Lung (tissue), 12 donors: ENCODE measurements around the gene PFDN4. TPM values are rescaled to one million over a fixed set of nuclear protein-coding genes. Genes with fewer than 3 reads are reported as not detected.

Experiments
- ATAC-seq: fragments of 200-7000 bp; cut with Tn5 transposase; one replicate; pipeline ENCODE4 v1.9.1; 2020; ENCODE audit warnings: moderate number of reproducible peaks; ENCODE audit not compliant: insufficient read depth, low FRiP score
- DNase-seq, 3 donors: peaks; one replicate each; pipeline ENCODE4 v3.0.0-alpha.2; 2013 to 2017
- H3K27ac ChIP-seq, 2 donors: one replicate each; pipeline ENCODE4 v1.5.1; 2013; ENCODE audit warnings: mild to moderate bottlenecking in 2 of 2, moderate library complexity in 2 of 2, control low read depth in 1 of 2, inconsistent platforms in 1 of 2, low read depth in 1 of 2, low read length in 1 of 2
- H3K27me3 ChIP-seq, 3 donors: one replicate each; pipeline ENCODE4 v1.5.1; 2013; ENCODE audit warnings: low read length in 2 of 3; ENCODE audit not compliant: control insufficient read depth in 3 of 3, insufficient read depth in 3 of 3
- H3K36me3 ChIP-seq, 4 donors: one replicate each; pipeline ENCODE4 v1.5.1; 2013; ENCODE audit warnings: low read length in 4 of 4, mild to moderate bottlenecking in 1 of 4, moderate library complexity in 1 of 4; ENCODE audit not compliant: control insufficient read depth in 4 of 4, insufficient read depth in 4 of 4
- H3K4me1 ChIP-seq, 5 donors: one replicate each; pipeline ENCODE4 v1.5.1; 2013; ENCODE audit warnings: low read length in 5 of 5, mild to moderate bottlenecking in 2 of 5, moderate library complexity in 1 of 5; ENCODE audit not compliant: control insufficient read depth in 5 of 5, insufficient read depth in 5 of 5
- H3K4me3 ChIP-seq: one replicate; pipeline ENCODE4 v1.5.1; 2013; ENCODE audit warnings: mild to moderate bottlenecking, control low read depth, moderate library complexity
- H3K9ac ChIP-seq, 2 donors: one replicate each; pipeline ENCODE4 v1.5.1; 2013; ENCODE audit warnings: low read length in 2 of 2, control low read depth in 1 of 2; ENCODE audit not compliant: insufficient read depth in 1 of 2
- H3K9me3 ChIP-seq, 4 donors: one replicate each; pipeline ENCODE4 v1.5.1; 2013; ENCODE audit warnings: low read length in 3 of 4, mild to moderate bottlenecking in 1 of 4, moderate library complexity in 1 of 4; ENCODE audit not compliant: control insufficient read depth in 4 of 4, insufficient read depth in 3 of 4
- CTCF ChIP-seq: IDR thresholded peaks from 2 replicates; pipeline ENCODE4 v1.5.1; 2012; ENCODE audit warnings: mild to moderate bottlenecking; ENCODE audit errors: control extremely low read depth, extremely low read depth
- WGBS, 2 donors: extraction: QIAGEN DNeasy Blood & Tissue Kit; methylation state at CpG; one replicate each; pipeline ENCODE4 v1.1.7; 2013; 5-methylcytosine and 5-hydroxymethylcytosine counted together
- polyA plus RNA-seq, 2 donors: library from polyadenylated mRNA; stranded (reverse); fragments of 200-250 nt; gene quantifications; one replicate each; pipeline ENCODE4 v1.2.1, GENCODE V29; 2013
- total RNA-seq, 2 donors: library from RNA; depleted of rRNA in 1 of 2; stranded (reverse); fragments of >200 nt in 1 of 2; gene quantifications; one replicate each; pipeline ENCODE4 v1.2.1, GENCODE V29; 2014 to 2021
- donor health status: control.
- donor health status: control.
- donor health status: Bipolar disorder and iron deficiency.
- donor health status: healthy.
- donor health status: DM: yes; HTN: yes; CAD: no.

PFDN4 gene
- total and polyA plus RNA-seq, 4 donors, result 15.9 to 83.6 (median 43.4) TPM

- no peak overlapping the region for H3K27ac ChIP-seq
- H3K4me3 ChIP-seq, result no peak overlapping the region
- 70 to 83% methylated on average over 5 of the region's 5 CpGs for WGBS, 2 donors
- H3K9ac ChIP-seq, result no peak overlapping the region
- DNase-seq, result no peak
- H3K36me3 ChIP-seq, result no peaks in the 10 kb centered on the region
- no peak for ATAC-seq
- peaks cover 0 to 4% (median 0%) of the 10 kb centered on the region in 5 donors for H3K4me1 ChIP-seq
- peaks cover 0 to 4% (median 0%) of the 10 kb centered on the region in 3 donors for H3K27me3 ChIP-seq
- no peaks in the 10 kb centered on the region for H3K9me3 ChIP-seq
- TF ChIP-seq CTCF, result no peak
Measured at GRCh38 chr20:54193817-54194216, 14.1 kb upstream of the PFDN4 start.

- ATAC-seq (no peak), DNase-seq (peak in 1 of 3 donors; percentile 58)
Measured at GRCh38 chr20:54194724-54195438, 13.0 kb upstream of the PFDN4 start.

GRCh38 chr20:54195483-54196472, 12.1 kb upstream of the PFDN4 start:
- Histone ChIP-seq H3K9ac (no peak overlapping the region), H3K4me1 (peaks cover 0 to 4% (median 0%) of the 10 kb centered on the region in 5 donors), H3K9me3 (no peaks in the 10 kb centered on the region), H3K36me3 (no peaks in the 10 kb centered on the region), H3K27me3 (peaks cover 0 to 4% (median 0%) of the 10 kb centered on the region in 3 donors), H3K4me3 (no peak overlapping the region), H3K27ac (no peak overlapping the region)
- no peak for ATAC-seq
- TF ChIP-seq CTCF, result no peak
- WGBS, 2 donors, result 75 to 82% methylated on average over 13 of the region's 13 CpGs
- DNase-seq, result no peak

More at GRCh38 chr20:54194724-54195438, 13.0 kb upstream of the PFDN4 start:
- no peak overlapping the region for H3K9ac ChIP-seq
- H3K27ac ChIP-seq, result no peak overlapping the region
- H3K36me3 ChIP-seq, result no peaks in the 10 kb centered on the region
- H3K9me3 ChIP-seq, result no peaks in the 10 kb centered on the region
- peaks cover 0 to 4% (median 0%) of the 10 kb centered on the region in 3 donors for H3K27me3 ChIP-seq
- 75 to 91% methylated on average over 11 of the region's 11 CpGs for WGBS, 2 donors
- no peak for TF ChIP-seq CTCF
- no peak overlapping the region for H3K4me3 ChIP-seq
- H3K4me1 ChIP-seq, result peaks cover 0 to 4% (median 0%) of the 10 kb centered on the region in 5 donors
